H1 (cell line): ENCODE results near the gene ACVRL1. TPM values are rescaled to one million over a fixed set of nuclear protein-coding genes. Genes with fewer than 3 reads are reported as not detected.

Source experiments
- CTCF ChIA-PET: fragments of 300-600 bp; sonication (Branson Sonifier 250); formaldehyde crosslinking; loops from one replicate; lab custom pipeline; 2021; ENCODE audit not compliant: partially characterized antibody; lab: Charles Lee
- POLR2A ChIA-PET: fragments of 300-600 bp; sonication (Branson Sonifier 250); formaldehyde crosslinking; loops from one replicate; lab custom pipeline; 2021; ENCODE audit warnings: inconsistent platforms; ENCODE audit not compliant: partially characterized antibody; lab: Charles Lee
- DNase-seq, 2 experiments: peaks; one replicate each; pipeline versions ENCODE4 v3.0.0 to v3.0.0-alpha.2; 2010 to 2022; ENCODE audit warnings: low spot score in 2 of 2, low read depth in 1 of 2, mixed read lengths in 1 of 2
- FAIRE-seq: peaks from 2 replicates; lab custom pipeline; 2011; peaks lifted over from hg19 to GRCh38; lab: Jason Lieb, UNC
- H2AFZ ChIP-seq: 2 replicates; pipeline ENCODE4 v1.8.1; 2012; ENCODE audit warnings: low read length, inconsistent platforms
- H2AK5ac ChIP-seq: 2 replicates; pipeline ENCODE4 v1.6.1; 2013; ENCODE audit warnings: low read depth, low read length
- H2BK120ac ChIP-seq: replicated peaks from 2 replicates; pipeline ENCODE3; 2013; ENCODE audit warnings: low read depth, low read length, inconsistent platforms
- H2BK12ac ChIP-seq: 2 replicates; pipeline ENCODE4 v1.6.1; 2013; ENCODE audit warnings: low read depth, low read length
- H2BK15ac ChIP-seq: 2 replicates; pipeline ENCODE4 v1.6.1; 2013; ENCODE audit warnings: low read length
- H2BK20ac ChIP-seq: 2 replicates; pipeline ENCODE4 v1.6.1; 2013; ENCODE audit warnings: low read length
- H2BK5ac ChIP-seq: 2 replicates; pipeline ENCODE4 v1.6.1; 2013; ENCODE audit warnings: low read depth, low read length
- H3K14ac ChIP-seq: 2 replicates; pipeline ENCODE4 v1.6.1; 2013; ENCODE audit warnings: inconsistent platforms; ENCODE audit not compliant: insufficient read length
- H3K18ac ChIP-seq: 2 replicates; pipeline ENCODE4 v1.6.1; 2013; ENCODE audit warnings: low read length; ENCODE audit errors: extremely low read depth
- H3K23ac ChIP-seq: 2 replicates; pipeline ENCODE4 v1.6.1; 2013; ENCODE audit warnings: inconsistent platforms; ENCODE audit not compliant: insufficient read length
- H3K23me2 ChIP-seq: 2 replicates; pipeline ENCODE4 v1.6.1; 2013; ENCODE audit warnings: low read depth, low read length
- H3K27ac ChIP-seq: 2 replicates; pipeline ENCODE4 v1.6.1; 2011; ENCODE audit warnings: low read depth, low read length, inconsistent platforms
- H3K27me3 ChIP-seq, 4 experiments: replicated peaks in 1 of 4; 1 replicate in 1 of 4; 2 replicates in 3 of 4; pipeline versions ENCODE4 v1.6.1 to v1.8.1; 2011 to 2013; ENCODE audit warnings: low read length in 3 of 4, mild to moderate bottlenecking in 3 of 4, inconsistent platforms in 2 of 4, mixed read lengths in 2 of 4, moderate library complexity in 1 of 4; ENCODE audit not compliant: control insufficient read depth in 3 of 4, insufficient read depth in 3 of 4; ENCODE audit errors: extremely low read depth in 1 of 4
- H3K36me3 ChIP-seq, 4 experiments: 2 replicates each; pipeline versions ENCODE4 v1.6.1 to v1.8.1; 2011 to 2013; ENCODE audit warnings: mild to moderate bottlenecking in 4 of 4, low read length in 3 of 4, moderate library complexity in 2 of 4, control low read depth in 1 of 4, inconsistent platforms in 1 of 4; ENCODE audit not compliant: insufficient read depth in 4 of 4, control insufficient read depth in 2 of 4
- H3K4ac ChIP-seq: replicated peaks from 2 replicates; pipeline ENCODE3; 2013; ENCODE audit warnings: low read length, low read depth, mixed read lengths, inconsistent platforms; ENCODE audit not compliant: insufficient read length
- H3K4me1 ChIP-seq, 4 experiments: replicated peaks in 1 of 4; 1 replicate in 1 of 4; 2 replicates in 3 of 4; pipeline versions ENCODE4 v1.6.1 to v1.8.1; 2011 to 2013; ENCODE audit warnings: low read length in 3 of 4, inconsistent platforms in 2 of 4, mixed read lengths in 1 of 4; ENCODE audit not compliant: insufficient read depth in 4 of 4, control insufficient read depth in 3 of 4
- H3K4me2 ChIP-seq, 2 experiments: 2 replicates each; pipeline versions ENCODE4 v1.6.1 to v1.8.1; 2011 to 2013; ENCODE audit warnings: low read depth in 2 of 2, low read length in 2 of 2, control low read depth in 1 of 2, inconsistent platforms in 1 of 2, mild to moderate bottlenecking in 1 of 2; ENCODE audit not compliant: insufficient read depth in 1 of 2
- H3K4me3 ChIP-seq, 4 experiments: fragments of 200-600, 300-600 bp in 1 of 4; sonication (generic), shearing (Covaris generic), sonication (Bioruptor Twin) in 1 of 4; 2 replicates each; pipeline versions ENCODE4 v1.5.1 to v1.8.1; 2011 to 2016; ENCODE audit warnings: low read length in 4 of 4, low read depth in 3 of 4, control low read depth in 2 of 4, inconsistent platforms in 2 of 4, mild to moderate bottlenecking in 2 of 4, mixed read lengths in 1 of 4, moderate library complexity in 1 of 4; ENCODE audit not compliant: insufficient read depth in 2 of 4; ENCODE audit errors: extremely low read depth in 1 of 4
- H3K56ac ChIP-seq: replicated peaks from 2 replicates; pipeline ENCODE3; 2013; ENCODE audit warnings: low read depth, mild to moderate bottlenecking, mixed read lengths, low read length, inconsistent platforms; ENCODE audit not compliant: insufficient read length
- H3K79me1 ChIP-seq: 2 replicates; pipeline ENCODE4 v1.6.1; 2013; ENCODE audit warnings: low read depth, low read length, control low read depth
- H3K79me2 ChIP-seq, 2 experiments: 2 replicates each; pipeline versions ENCODE4 v1.6.1 to v1.8.1; 2012 to 2013; ENCODE audit warnings: low read length in 2 of 2, mild to moderate bottlenecking in 2 of 2, inconsistent platforms in 1 of 2; ENCODE audit not compliant: insufficient read depth in 2 of 2, control insufficient read depth in 1 of 2
- H3K9ac ChIP-seq, 4 experiments: replicated peaks in 1 of 4; 1 replicate in 1 of 4; 2 replicates in 3 of 4; pipeline versions ENCODE4 v1.6.1 to v1.8.1; 2011 to 2013; ENCODE audit warnings: low read depth in 3 of 4, low read length in 3 of 4, control low read depth in 2 of 4, mild to moderate bottlenecking in 2 of 4, moderate library complexity in 2 of 4, inconsistent platforms in 1 of 4; ENCODE audit errors: extremely low read depth in 1 of 4
- H3K9me3 ChIP-seq, 2 experiments: 2 replicates each; pipeline versions ENCODE4 v1.6.1 to v1.8.1; 2012 to 2013; ENCODE audit warnings: mild to moderate bottlenecking in 2 of 2, moderate library complexity in 2 of 2, control low read depth in 1 of 2, inconsistent platforms in 1 of 2, low read depth in 1 of 2, low read length in 1 of 2, mixed read lengths in 1 of 2; ENCODE audit not compliant: insufficient read depth in 2 of 2
- H4K20me1 ChIP-seq, 2 experiments: replicated peaks in 1 of 2; 2 replicates each; pipeline versions ENCODE3 to v1.8.1; 2011 to 2013; ENCODE audit warnings: inconsistent platforms in 2 of 2, low read length in 2 of 2, mild to moderate bottlenecking in 1 of 2; ENCODE audit not compliant: insufficient read depth in 2 of 2, control insufficient read depth in 1 of 2
- H4K5ac ChIP-seq: 2 replicates; pipeline ENCODE4 v1.6.1; 2013; ENCODE audit warnings: low read length, low read depth, mixed read lengths, inconsistent platforms; ENCODE audit not compliant: insufficient read length
- H4K8ac ChIP-seq: 2 replicates; pipeline ENCODE4 v1.8.0; 2013; ENCODE audit warnings: mild to moderate bottlenecking, moderate library complexity, low read length, inconsistent platforms; ENCODE audit not compliant: insufficient read depth; ENCODE audit errors: extremely low read depth
- H4K91ac ChIP-seq: replicated peaks from 2 replicates; pipeline ENCODE3; 2013; ENCODE audit warnings: low read length, mixed read lengths, inconsistent platforms; ENCODE audit not compliant: insufficient read length
- JUND ChIP-seq: IDR thresholded peaks from 2 replicates; pipeline ENCODE4 v1.6.1; 2011; ENCODE audit warnings: mild to moderate bottlenecking, improper control_type of control experiment, low read length
- KDM5A ChIP-seq: fragments of 200-600 bp; IDR thresholded peaks from 2 replicates; pipeline ENCODE4 v1.7.1; 2012; ENCODE audit warnings: mild to moderate bottlenecking, low read length, inconsistent platforms, mixed read lengths
- POLR2AphosphoS5 ChIP-seq: IDR thresholded peaks from 2 replicates; pipeline ENCODE4 v1.6.1; 2011; ENCODE audit warnings: low read depth, low read length
- RAD21 ChIP-seq, 2 experiments: IDR thresholded peaks in 1 of 2; conservative IDR thresholded peaks in 1 of 2; 2 replicates each; pipeline ENCODE4 v1.6.1; 2011; ENCODE audit warnings: low read depth in 2 of 2, low read length in 2 of 2, improper control_type of control experiment in 1 of 2, inconsistent platforms in 1 of 2, mild to moderate bottlenecking in 1 of 2, moderate library complexity in 1 of 2
- SRF ChIP-seq: IDR thresholded peaks from 2 replicates; pipeline ENCODE4 v1.6.1; 2011; ENCODE audit warnings: mild to moderate bottlenecking, low read depth, low read length, moderate library complexity
- TAF1 ChIP-seq: IDR thresholded peaks from 2 replicates; pipeline ENCODE4 v1.6.1; 2011; ENCODE audit warnings: mild to moderate bottlenecking, low read depth, low read length
- WGBS, 2 experiments: shearing (Covaris generic) in 1 of 2; methylation state at CpG; one replicate each; pipeline versions ENCODE4 v1.1.6 to v1.1.7; 2013 to 2015; ENCODE audit warnings: low lambda C conversion rate in 2 of 2, mixed read lengths in 2 of 2, inconsistent platforms in 1 of 2, low coverage in 1 of 2, missing lambda C conversion rate in 1 of 2; ENCODE audit not compliant: insufficient replicate concordance in 2 of 2, insufficient coverage in 1 of 2, insufficient read length in 1 of 2; ENCODE audit errors: extremely low coverage in 1 of 2, missing lambda C conversion rate in 1 of 2; 5-methylcytosine and 5-hydroxymethylcytosine counted together
- polyA plus RNA-seq, 7 experiments: library from polyadenylated mRNA; depleted of rRNA in 3 of 7; stranded (reverse) in 5 of 7; unstranded in 2 of 7; fragments of >200 nt in 5 of 7; fragments of 200-250 nt in 2 of 7; gene quantifications; 1 replicate in 5 of 7; 2 replicates in 1 of 7; 4 replicates in 1 of 7; pipeline versions ENCODE4 v1.2.1 to v1.2.3, GENCODE V29; 2011 to 2013; ENCODE audit warnings: missing spikeins in 2 of 7, mixed read lengths in 2 of 7
- total RNA-seq: library from RNA; stranded (reverse); fragmentation: NEBNext Ultra II Directional; extraction: Animal tissue kit (Norgen Biotek cat#: 25700); gene quantifications from 2 replicates; pipeline ENCODE4 v1.2.1, GENCODE V29; 2021

ACVRL1 gene
- total and polyA plus RNA-seq, 2 of the 8 experiments (the other 6 are each of a cell fraction or from before 2014, with no cell fraction given), result 0.09 to 0.35 TPM

DNA sequence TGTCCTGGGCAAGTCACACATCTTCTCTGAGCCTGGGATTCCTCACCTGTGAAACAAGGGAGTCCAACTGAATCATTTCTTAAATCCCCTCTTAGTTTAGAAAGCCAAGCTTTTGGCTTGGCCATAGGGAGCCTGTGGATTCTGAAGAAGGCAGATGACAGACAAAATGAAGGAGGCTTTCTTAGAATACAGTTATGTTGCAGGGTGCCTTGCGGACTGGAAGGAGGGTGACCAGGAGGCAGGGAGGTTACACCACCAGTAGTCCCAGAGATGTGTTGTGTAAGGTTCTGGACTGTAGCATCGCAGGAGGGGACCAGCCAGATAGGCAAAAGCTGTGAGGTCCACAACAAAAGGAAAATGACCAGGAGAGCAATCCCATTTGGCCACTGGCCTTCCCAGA, 36.0 kb downstream of the ACVRL1 start:
- Histone ChIP-seq H3K23ac (no peak overlapping the region), H3K4me1 (peaks cover 0 to 2% (median 0%) of the 10 kb centered on the region in 4 experiments; a peak in 2 of 7 replicates), H4K91ac (no peak overlapping the region), H3K27ac (no peak overlapping the region), H3K79me1 (no peaks in the 10 kb centered on the region), H2BK20ac (no peak overlapping the region), H3K56ac (no peak overlapping the region), H2BK12ac (no peak overlapping the region), H3K4ac (no peak overlapping the region), H3K4me3 (no peak overlapping the region), H4K5ac (no peak overlapping the region), H4K20me1 (no peaks in the 10 kb centered on the region), H3K79me2 (no peaks in the 10 kb centered on the region), H2AFZ (no peak overlapping the region), H4K8ac (no peak overlapping the region), H3K23me2 (0 out of 2 replicates have a peak, but pooled peaks cover 2% of the 10 kb centered on the region), H2BK5ac (no peak overlapping the region), H3K9ac (no peak overlapping the region), H2AK5ac (no peak overlapping the region), H2BK120ac (no peak overlapping the region), H2BK15ac (no peak overlapping the region), H3K9me3 (peaks cover 0 to 5% of the 10 kb centered on the region in 2 experiments; a peak in 1 of 4 replicates), H3K36me3 (no peaks in the 10 kb centered on the region), H3K18ac (no peak overlapping the region), H3K4me2 (no peak overlapping the region), H3K27me3 (peaks cover 0 to 10% (median 4%) of the 10 kb centered on the region in 4 experiments; a peak in 4 of 7 replicates), H3K14ac (no peak overlapping the region)
- POLR2A ChIA-PET, result no interaction called here
- CTCF ChIA-PET, result interaction anchor here (0.5 to 10.1 kb wide), 2 partner anchors 19 to 188 kb away, joined by 3 to 106 read pairs; no protein-coding TSS in a partner anchor
- FAIRE-seq (no peak), DNase-seq (no peak)
- 89% methylated on average over 2 of the region's 2 CpGs; no CpG with 5 or more reads in 1 of the 2 experiments for WGBS, 2 experiments
- TF ChIP-seq POLR2AphosphoS5, result no peak
- TF ChIP-seq SRF, result no peak
- no peak for TF ChIP-seq JUND
- no peak for TF ChIP-seq KDM5A
- no peak for TF ChIP-seq RAD21 (IDR thresholded peaks at IDR 0.05 in 1 of 2, conservative IDR thresholded peaks at IDR 0.05 in 1 of 2; ENCODE audit: low read depth in 2 of 2, low read length in 2 of 2)
- TF ChIP-seq TAF1, result no peak
